HG02571 (cell line): ENCODE results near the gene DDA1.
"Not testable (repeated sequence)": the region's sequence is repeated elsewhere in the genome, so short reads cannot be mapped to it uniquely, and the experiment has no call there.

Source experiments
- ATAC-seq: cut with Tn5 transposase; IDR thresholded peaks from one replicate; pipeline ENCODE4 v1.9.1; 2021; ENCODE audit warnings: mild to moderate bottlenecking, moderate library complexity; ENCODE audit not compliant: unreplicated experiment

The DDA1 gene

DNA sequence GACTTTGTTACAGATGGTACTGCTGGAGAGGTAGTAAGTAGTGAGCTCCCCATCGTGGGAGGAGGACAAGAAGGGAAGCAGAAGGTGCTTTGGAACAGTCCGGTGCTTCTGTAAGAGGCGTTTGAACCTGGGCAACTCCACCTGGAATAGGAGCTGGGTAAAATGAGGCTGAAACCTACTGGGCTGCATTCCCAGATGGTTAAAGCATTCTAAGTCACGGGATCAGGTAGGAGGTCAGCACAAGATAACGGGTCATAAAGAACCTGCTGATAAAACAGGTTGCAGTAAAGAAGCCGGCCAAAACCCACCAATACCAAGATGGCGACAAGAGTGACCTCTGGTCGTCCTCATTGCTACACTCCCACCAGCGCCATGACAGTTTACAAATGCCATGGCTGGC lies 22.6 kb upstream of the DDA1 start:
- ATAC-seq, result no peak

DNA sequence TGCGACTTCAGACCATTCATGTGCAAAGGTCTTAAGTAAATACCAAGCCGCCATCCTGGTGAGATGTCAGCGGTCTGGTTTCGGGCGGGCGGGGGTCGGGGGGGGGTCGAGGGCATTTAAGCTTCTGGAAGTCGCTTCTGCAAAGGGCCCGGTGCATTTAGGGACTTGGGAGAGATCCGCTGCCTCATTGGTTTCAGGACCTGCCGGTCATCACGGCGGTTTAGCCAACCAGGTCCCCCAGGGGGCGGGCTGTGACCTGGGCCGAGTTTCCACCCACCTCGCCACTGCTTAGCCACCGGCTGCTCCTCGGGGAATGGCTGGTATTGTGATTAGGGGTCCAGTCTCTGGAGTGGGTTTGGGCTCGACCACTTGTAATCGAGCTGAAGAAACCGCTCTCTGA lies 19.9 kb upstream of the DDA1 start:
- ATAC-seq, result no peak

DNA sequence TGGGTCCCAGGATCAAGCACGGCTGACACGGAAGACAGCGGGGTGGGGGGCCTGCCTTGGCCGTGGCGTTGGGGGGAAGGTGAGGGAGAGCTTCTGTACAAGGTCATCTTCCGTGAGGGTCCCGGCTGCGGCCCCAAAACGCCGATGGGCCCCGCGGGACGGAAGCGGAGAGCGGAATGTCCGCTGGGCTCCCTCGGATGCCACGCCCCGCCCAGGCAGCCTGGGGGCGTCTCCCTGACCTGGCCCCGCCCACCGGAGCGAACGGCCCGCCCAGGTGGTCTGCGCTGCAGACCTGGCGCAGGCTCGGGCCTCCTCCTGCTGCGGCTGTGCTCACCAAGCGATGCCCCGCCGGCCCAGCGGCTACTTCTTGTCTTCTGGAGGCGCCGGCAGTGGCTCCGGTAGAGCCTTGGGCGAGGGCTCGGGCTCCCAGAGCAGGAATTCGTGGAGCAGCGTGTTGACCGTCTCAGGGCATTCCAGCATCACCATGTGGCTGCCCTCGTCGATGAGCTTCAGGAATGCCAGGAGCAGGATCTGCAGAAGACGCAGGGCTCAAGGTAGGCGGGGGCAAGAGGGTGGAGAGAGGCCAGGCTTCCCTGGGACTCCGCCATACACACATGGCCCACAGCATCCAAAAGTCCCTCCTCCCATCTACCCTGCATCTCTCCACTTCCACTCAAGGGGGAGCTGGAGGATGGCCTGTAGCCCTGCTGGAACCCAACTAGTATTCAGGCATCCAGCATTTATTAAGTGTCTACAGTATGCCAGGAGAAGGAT lies 16.9 kb upstream of the DDA1 start:
- peak; percentile 63 for ATAC-seq

DNA sequence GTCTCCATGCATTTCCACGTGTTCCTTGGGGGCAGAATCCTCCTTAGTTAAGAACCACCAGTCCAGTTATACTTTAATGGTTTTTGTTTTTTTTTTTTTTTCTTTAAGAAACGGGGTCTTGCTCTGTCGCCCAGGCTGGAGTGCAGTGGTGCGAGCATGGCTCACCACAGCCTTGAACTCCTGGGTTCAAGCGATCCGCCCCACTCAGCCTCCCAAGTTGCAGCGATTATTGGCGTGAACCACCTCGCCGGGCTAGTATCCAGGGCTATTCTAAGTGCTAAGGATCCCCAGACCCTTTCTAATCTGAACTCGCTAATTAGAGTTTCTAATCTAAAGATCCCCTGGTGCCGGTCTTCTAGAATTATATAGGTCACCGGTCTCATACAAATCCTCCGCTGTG lies 15.8 kb upstream of the DDA1 start:
- ATAC-seq, result no peak

DNA sequence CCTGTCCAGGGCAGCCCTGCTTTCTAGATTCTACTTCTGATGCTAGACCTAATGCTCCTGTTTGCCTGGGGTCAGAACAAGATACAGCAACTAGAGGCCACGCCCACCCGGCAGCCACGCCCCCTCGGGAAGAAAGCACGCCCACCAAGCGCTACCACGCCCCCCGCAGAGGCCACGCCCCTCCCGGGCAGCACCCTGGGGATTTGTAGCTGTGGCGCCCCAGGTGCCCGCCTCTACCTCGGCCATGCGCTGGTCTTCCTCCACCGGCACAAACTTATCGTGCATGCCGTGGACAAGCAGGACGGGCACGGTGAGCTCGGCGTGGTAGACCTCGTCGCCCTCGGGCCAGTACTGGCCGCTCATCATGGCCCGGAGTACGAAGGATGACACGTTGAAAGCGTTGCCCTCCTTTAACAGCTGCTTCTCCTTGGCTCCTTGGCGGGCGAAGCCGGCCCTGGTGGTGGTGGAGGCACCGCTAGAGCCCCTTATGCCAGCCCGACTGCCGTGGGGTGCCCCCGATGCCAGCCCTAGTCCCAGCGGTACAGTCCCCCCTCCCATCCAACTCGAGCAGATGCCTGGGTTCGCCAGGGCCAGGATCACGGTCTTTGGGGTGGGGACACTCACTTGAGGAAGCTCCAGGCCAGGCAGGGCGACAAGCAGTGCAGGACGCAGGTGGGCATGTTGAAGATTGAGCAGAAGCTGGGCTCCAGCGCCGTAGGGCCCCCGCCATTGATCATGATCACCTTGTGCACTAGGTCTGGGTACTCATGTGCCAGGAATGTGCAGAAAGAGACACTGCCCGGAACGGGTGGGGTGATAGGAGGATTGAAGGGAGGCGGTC lies 15.1 kb upstream of the DDA1 start:
- no peak for ATAC-seq

DNA sequence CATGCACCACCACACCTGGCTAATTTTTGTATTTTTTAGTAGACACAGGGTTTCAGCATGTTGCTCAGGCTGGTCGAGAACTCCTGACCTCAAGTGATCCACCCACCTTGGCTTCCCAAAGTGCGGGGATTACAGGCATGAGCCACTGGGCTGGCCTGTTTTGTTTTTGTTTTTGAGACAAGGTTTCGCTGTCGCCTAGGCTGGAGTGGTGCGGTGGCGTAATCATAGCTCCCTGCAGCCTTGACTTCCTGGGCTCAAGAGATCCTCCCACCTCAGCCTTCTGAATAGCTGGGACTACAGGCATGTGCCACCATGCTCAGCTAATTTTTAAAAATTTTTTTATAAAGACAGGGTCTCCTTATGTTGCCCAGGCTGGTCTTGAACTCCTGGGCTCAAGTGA lies 13.8 kb upstream of the DDA1 start:
- not testable (repeated sequence) for ATAC-seq

DNA sequence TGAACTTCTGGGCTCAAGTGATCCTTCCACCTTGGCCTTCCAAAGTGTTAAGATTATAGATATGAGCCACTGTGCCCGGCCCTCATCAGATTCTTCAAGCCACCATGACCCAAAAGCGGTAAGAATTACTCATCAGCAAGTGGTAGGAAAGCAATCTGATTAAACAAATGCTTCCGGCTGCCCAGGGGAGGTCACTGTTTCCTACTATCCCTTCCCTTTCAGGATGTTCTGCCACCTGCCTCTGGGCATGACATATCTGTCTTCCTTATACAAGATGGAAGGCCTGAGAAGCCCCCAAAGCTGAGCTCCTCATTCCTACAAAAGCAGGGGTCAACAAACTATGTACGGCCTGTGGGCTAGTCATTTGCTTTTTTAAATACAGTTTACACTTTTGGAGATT lies 13.1 kb upstream of the DDA1 start:
- no peak for ATAC-seq

DNA sequence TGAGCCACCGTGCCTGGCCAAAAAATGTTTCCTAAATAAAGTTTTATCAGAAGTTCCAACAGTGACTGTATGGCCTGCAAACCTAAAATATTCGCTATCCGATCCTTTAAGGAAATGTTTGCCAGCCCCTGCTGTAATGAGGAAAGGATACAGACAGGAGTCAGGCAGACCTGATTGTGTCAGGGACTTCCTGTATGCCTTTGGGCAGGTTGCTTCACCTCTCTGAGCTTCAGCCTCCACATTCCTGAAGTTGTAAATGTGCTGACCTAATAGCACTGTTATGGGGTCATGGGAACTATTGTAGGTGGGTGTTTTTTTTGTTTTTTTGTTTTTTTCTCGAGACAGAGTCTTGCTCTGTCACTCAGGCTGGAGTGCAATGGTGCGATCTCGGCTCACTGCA lies 12.4 kb upstream of the DDA1 start:
- ATAC-seq, result no peak

DNA sequence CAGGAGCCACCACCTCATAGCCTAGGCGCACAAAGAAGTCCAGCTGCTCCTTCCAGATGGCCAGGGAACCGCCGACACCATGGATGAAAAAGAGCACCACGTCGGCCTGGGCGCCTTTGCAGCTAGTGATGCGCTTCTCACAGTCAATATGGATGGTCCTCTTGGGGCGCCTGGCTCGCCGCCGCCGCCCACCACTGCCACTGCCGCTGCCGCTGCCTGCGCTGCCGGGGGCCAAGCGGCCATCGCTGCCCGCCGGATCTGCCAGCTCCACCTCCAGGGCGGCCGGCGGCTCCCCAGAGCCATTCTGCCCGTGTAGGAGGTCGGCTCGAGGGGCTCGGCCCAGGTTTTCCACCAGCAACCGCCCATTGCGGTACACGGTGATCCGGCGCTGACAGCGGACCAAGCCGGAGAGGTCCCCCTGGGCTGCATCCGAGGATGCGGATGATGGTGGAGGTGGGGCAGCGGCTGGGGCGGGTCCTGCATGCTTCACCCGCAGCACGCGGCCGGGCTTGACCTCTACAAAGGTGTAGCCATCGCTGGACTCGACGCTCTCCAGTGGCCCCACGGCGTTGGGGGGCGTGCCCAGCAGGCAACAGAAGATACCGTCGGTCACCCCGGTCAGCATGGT lies 8.3 kb upstream of the DDA1 start:
- no peak for ATAC-seq

DNA sequence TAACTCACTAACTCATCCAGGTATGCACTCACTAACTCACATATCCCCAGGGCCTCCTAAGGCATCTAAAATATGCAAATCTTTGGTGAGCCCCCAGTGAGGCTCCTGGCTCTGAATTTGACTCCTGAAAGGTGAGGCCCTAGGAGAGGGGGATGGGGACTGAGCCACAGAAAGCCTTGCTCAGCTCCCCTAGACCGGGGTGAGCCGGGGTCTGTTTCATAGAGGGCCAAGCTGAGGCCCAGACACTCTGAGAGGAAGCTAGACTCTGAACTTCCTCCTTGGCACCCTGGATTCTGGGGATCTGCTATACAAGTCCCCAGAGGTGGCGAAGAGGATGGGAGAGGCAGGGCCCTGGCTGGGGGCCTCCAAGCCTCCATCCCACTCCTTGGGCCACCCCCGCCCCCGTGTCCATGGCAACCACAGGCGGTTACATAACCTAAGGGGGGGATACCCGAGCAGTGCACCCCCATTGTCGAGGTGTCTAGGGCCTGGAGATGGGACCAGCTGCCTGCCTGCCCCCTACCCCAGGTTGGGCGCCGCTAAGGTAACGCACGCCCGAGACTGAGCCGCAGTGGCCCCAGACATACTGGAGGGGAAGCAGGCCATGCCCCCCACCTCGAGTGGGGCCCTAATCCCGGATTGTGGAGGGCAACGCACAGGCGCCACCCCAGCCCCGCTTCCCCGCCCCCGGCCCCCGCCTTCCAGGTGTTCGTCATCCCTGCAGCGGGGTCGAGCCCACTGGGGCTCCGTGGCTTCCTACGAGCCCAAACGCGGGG lies 6.8 kb upstream of the DDA1 start:
- ATAC-seq, result no peak

DNA sequence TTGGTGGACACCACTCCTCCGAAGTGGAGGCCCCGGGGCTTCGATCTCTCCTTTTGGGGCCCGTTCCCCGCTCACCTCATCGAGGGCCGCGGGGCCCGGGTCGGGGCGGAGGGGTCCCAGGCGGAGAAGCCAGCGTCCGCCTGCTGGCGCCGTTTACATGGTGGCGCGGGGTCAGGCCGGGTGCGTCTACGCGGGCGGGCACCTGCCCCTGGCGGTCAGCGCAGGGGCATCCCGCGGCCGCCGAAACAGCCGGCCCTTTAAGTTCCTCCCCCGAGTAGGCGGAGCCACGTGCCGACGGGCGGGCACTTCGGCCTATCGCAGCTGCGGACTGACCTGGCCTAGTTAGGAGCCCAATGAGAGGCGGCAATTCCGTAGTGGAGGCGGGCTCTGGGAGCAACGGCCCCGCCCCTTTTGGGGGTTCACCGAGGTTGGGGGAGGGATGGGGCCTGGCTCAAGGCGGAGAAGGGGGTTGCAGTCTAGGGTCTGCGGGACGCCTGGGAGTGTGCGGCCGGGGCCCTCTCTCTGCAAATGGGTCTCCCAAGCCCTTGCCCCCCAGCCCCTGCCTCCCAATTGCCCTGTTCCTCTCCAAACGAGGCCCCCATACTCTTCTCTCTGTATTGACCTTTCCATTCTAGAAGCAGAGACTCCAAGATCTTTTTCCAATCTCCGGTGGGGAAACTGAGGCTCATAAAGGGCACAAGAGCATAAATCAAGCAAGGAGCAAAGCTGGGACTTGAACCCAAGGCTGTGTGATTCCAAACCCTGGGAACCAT lies 6.0 kb upstream of the DDA1 start, which contains the start of gene ABHD8:
TSS of gene ABHD8 (minus strand) at position 259 of the 773 bp plus-strand sequence. CDS start 1,809 bp downstream, outside the sequence.
- peak; percentile 48 for ATAC-seq

DNA sequence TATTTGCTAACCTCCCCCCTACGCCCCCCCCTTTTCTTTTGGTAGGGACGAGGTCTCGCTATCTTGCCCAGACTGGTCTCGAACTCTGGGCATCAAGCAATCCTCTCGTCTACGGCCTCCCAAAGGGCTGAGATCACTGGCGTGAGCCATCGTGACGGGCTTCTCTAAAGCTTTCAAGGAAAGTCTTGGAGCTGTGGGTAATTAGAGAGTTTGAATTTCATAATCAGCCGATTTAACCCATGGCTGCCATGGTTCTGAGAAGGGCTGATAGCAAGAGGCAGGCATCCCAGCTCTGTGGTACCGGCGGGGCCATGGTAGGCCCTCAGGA lies 5.5 kb upstream of the DDA1 start:
- no peak for ATAC-seq

DNA sequence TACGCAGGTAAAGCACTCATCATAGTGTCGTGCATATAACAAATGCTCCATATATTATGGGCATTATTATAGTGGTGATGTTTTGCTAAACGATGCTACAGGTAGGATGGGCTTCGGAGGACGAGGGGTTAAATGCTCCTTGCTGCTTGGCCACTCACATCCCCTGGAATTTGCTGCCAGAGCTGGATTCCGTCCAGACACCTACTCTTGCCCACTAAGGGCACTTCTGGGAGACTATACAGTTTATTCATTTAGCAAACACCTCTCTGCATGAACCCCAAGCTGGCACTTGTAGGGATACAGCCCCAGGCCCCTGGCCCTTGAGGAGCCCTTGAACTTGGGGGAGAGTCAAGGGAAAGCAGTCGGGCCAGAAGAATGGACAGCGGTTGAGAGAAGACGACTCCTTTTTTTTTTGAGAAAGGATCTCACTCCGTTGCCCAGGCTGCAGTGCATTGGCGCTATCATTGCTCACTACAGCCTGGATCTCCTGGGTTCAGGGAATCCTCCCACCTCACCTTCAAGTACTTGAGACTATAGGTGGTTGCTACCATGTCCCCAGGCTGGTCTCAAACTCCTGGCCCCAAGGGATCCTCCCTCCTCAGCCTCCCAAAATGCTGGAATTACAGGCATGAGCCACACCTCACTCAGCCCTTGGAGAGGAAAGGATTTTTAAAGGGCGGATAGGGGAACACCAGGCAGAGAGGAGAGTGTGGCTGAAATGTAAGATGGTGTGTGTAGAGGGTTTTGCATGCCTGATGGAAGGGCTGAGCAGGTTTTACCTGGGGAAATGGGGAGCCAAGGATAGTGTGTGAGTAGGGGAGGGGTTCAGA lies 4.8 kb upstream of the DDA1 start:
- ATAC-seq, result no peak

DNA sequence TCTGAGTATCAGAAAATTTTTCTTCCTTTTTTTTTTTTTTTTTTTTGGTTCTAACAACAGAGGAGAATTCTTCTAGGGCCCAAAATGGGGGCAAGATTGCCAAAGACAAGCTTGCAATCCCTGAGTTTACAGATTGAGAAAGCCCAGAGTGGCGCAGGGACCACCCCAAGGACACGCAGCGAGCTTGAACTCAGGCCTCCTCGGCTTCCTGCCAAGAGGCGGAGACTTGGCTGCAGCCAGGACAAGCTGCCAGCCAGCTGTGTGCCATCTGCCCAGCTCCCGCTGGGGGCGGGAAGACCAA lies 4.2 kb upstream of the DDA1 start:
- ATAC-seq, result no peak

DNA sequence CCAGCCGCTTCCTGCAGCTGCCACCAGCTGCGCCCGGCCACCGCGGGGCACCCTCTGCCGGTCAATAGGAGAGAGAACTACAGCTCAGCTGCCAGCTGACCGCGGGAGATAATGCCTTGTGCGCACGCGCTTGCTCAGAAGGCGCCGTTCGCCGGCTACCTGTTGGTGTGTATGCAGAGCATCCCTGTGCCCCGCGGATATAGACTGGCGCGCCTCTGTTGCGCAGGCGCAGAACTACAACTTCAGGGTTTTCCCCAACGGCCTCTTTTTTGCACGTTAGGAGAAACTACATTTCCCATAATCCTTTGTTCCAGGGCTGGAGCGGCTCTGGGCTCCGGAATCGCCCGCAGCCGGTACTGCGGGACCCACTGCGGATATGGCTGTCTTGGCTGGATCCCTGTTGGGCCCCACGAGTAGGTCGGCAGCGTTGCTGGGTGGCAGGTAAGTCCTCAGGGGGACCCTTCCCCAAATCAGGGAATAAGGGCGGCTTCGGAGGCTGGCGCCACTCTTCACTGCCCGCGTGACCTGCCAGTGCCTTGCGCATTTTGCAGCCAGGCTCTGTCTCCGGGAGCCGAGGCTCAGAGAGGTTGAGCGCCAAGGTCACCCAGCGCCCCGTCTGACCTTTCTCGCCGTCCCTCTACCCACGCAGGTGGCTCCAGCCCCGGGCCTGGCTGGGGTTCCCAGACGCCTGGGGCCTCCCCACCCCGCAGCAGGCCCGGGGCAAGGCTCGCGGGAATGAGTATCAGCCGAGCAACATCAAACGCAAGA lies 3.7 kb upstream of the DDA1 start, which contains the start of gene MRPL34:
TSS of gene MRPL34 (plus strand) at position 356 of the 768 bp plus-strand sequence. CDS start at position 377, 21 bp downstream.
- peak; percentile 49 for ATAC-seq

DNA sequence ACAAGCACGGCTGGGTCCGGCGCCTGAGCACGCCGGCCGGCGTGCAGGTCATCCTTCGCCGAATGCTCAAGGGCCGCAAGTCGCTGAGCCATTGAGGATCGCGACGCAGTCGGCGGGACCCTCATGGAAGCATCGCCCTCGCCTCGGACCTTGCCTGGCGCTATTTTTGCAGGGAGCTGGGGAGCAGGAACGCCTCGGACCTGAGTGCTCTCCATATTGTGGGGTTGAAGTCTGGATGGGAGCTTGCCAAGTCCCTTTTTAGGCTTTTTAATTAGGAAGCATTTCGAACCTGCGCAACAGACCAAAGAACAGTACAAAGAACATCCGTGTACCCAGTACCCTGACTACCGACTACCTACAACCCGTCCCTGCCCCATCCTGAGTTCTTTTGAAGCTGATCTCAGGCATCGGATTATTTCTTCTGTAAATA lies 3.1 kb upstream of the DDA1 start:
- no peak for ATAC-seq

DNA sequence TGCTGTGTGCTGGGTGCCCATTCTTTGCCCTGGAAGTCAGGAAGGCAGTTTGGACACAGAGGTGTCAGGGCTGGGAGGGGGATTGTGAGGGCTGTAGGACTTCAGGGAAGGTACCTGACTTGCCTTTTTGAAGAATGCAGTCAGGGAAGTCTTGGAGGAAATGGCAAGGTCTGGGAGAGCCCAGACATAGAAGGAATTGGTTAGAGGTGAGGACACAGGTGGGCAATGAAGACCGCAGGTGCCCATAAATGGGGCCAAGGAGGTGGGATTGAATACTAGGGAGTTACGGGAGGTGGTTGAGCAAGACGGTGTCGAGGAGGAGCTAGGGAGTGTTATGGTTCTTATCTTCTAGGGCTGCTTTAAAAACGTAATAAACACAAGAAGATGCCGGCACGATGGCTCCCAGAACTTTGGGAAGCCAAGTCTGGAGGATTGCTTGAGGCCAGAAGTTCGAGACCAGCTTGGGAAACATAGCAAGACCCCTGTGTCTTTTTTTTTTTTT lies 1.4 kb upstream of the DDA1 start:
- ATAC-seq, result no peak

DNA sequence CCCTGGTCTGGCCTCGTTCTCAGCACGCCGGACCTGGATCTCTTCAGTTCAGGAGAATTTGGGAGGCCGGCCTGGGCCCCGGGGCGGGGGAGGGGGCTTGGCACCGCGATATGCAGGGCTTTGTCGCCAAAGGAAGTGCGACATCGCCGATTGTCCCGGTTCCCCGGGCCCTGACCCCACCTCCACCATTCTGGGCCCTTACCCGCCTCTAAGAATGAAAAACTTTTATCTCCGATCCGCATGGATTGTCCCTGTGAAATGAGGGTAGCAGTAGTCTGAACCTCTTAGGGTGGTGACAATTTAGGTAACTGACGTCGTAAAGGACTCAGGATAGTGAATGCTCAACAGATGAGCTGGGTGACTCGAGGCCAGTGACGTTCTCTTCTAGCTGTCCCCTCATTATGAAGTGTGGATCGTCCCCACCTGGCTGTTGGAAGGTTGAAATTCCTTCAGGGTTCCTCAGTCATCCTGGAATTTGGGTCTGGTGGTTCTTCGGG lies 650 bp downstream of the DDA1 start:
- no peak for ATAC-seq
